Stimulated activated CD4-positive, alpha-beta T cell treated with anti-CD3 and anti-CD28 coated beads, Interleukin-1b, Interleukin-23, amount 100 ng/mL, for 1 hour (primary cell): ENCODE data around the gene DGCR6L.
"Not testable (repeated sequence)": the region's sequence is repeated elsewhere in the genome, so short reads cannot be mapped to it uniquely, and the experiment has no call there.

ENCODE experiments used
- DNase-seq, 2 donors: peaks; one replicate each; pipeline ENCODE4 v3.0.0-alpha.2; 2020; ENCODE audit warnings: low read depth in 2 of 2

The DGCR6L gene

GRCh38 chr22:20325996-20326395 lies 6.1 kb upstream of the DGCR6L start:
- not testable (repeated sequence) for DNase-seq

- no peak for DNase-seq
Observed at GRCh38 chr22:20324139-20324516, 4.3 kb upstream of the DGCR6L start.

GRCh38 chr22:20321552-20322211 lies 1.8 kb upstream of the DGCR6L start:
- DNase-seq: not testable (repeated sequence)

GRCh38 chr22:20320659-20321551 lies 1.0 kb upstream of the DGCR6L start:
- not testable (repeated sequence) for DNase-seq

GRCh38 chr22:20319041-20319744 lies 667 bp downstream of the DGCR6L start:
- DNase-seq: no peak

- not testable (repeated sequence) for DNase-seq
Observed at GRCh38 chr22:20318043-20318688, 1.7 kb downstream of the DGCR6L start.

GRCh38 chr22:20317402-20318042 lies 2.3 kb downstream of the DGCR6L start:
- not testable (repeated sequence) for DNase-seq

- DNase-seq: no peak
Observed at GRCh38 chr22:20316844-20317401, 2.9 kb downstream of the DGCR6L start.

- no peak for DNase-seq
Observed at GRCh38 chr22:20316217-20316843, 3.5 kb downstream of the DGCR6L start.

GRCh38 chr22:20315337-20316216 lies 4.3 kb downstream of the DGCR6L start:
- no peak for DNase-seq

GRCh38 chr22:20314741-20315336 lies 5.0 kb downstream of the DGCR6L start:
- not testable (repeated sequence) for DNase-seq

- not testable (repeated sequence) for DNase-seq
Observed at GRCh38 chr22:20314206-20314605, 5.7 kb downstream of the DGCR6L start.

- not testable (repeated sequence) for DNase-seq
Observed at GRCh38 chr22:20313306-20314077, 6.4 kb downstream of the DGCR6L start.

GRCh38 chr22:20312396-20313191 lies 7.3 kb downstream of the DGCR6L start:
- DNase-seq: no peak

GRCh38 chr22:20311249-20312062 lies 8.4 kb downstream of the DGCR6L start:
- DNase-seq: not testable (repeated sequence)

GRCh38 chr22:20310773-20311172 lies 9.1 kb downstream of the DGCR6L start:
- not testable (repeated sequence) for DNase-seq

GRCh38 chr22:20310180-20310579 lies 9.7 kb downstream of the DGCR6L start:
- DNase-seq: not testable (repeated sequence)
